Activated T-helper 1 cell treated with anti-CD3 and anti-CD28 coated beads, Interleukin-12 subunit alpha, Interleukin-12 subunit beta, Interleukin-2, Interleukin-4 antibody, amounts not matched to agents 30 ng/mL and 10 ng/mL and 1 ng/mL, durations not matched to agents 14 hours and 24 hours and 36 hours (primary cell): Measurements from ENCODE around the gene CUBN. TPM values are rescaled to one million over a fixed set of nuclear protein-coding genes. Genes with fewer than 3 reads are reported as not detected.

Experiments
- DNase-seq: peaks from one replicate; pipeline ENCODE4 v3.0.0; 2021; ENCODE audit warnings: low spot score
- H3K27ac Mint-ChIP-seq: one replicate; pipeline ENCODE4 v1.8.0; 2021; ENCODE audit warnings: mild to moderate bottlenecking, mixed read lengths
- H3K27me3 Mint-ChIP-seq: one replicate; pipeline ENCODE4 v1.8.0; 2022; ENCODE audit warnings: mild to moderate bottlenecking, moderate library complexity, mixed read lengths; ENCODE audit not compliant: insufficient read depth
- H3K36me3 Mint-ChIP-seq: one replicate; pipeline ENCODE4 v1.8.0; 2021; ENCODE audit warnings: low read depth, mixed read lengths
- H3K4me1 Mint-ChIP-seq: one replicate; pipeline ENCODE4 v1.8.0; 2021; ENCODE audit warnings: low read depth, mixed read lengths
- H3K4me3 Mint-ChIP-seq: one replicate; pipeline ENCODE4 v1.8.0; 2021; ENCODE audit warnings: mild to moderate bottlenecking, moderate library complexity, mixed read lengths
- H3K9me3 Mint-ChIP-seq: one replicate; pipeline ENCODE4 v1.8.0; 2021; ENCODE audit warnings: mixed read lengths
- intact Hi-C: fragments of 100-400 bp; cut with micrococcal nuclease; formaldehyde crosslinking; loops from one replicate; pipeline ENCODE4 v1.15.1; 2024
- total RNA-seq: library from RNA; stranded (reverse); gene quantifications from 2 replicates; pipeline ENCODE4 v1.2.3, GENCODE V29; 2022

Gene CUBN
- total RNA-seq, 1 donor from 2014 or later: 0.21 TPM

GRCh38 chr10:16929069-16929468 is 200.5 kb downstream of the CUBN start:
- H3K9me3 Mint-ChIP-seq: no peaks in the 10 kb centered on the region
- peaks cover 7% of the 10 kb centered on the region for H3K27me3 Mint-ChIP-seq
- no peaks in the 10 kb centered on the region for H3K36me3 Mint-ChIP-seq
- intact Hi-C loops: no loop called here
- DNase-seq: no peak
- no peak overlapping the region for H3K4me3 Mint-ChIP-seq
- no peak overlapping the region for H3K27ac Mint-ChIP-seq
- H3K4me1 Mint-ChIP-seq: no peaks in the 10 kb centered on the region

DNA sequence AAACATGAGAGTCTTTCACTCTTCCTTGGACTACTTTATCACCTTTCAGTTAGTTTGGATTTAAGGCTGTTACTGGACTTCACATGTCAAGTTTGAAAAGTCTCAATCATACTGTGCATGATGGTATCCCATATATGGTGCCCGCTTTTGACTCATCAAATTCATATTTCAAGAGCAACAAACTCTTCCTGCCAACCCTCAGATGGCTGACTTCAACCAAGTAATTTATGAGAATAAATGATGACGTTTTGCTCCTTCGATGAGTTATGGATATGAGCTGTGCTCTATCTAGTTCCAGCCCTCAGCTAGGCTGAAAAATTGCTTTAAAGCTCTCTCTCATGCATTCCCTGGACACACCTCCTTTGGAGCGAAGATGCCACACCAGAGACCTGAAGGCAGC is 202.1 kb downstream of the CUBN start:
- intact Hi-C loops: no loop called here
- H3K27me3 Mint-ChIP-seq: peaks cover 9% of the 10 kb centered on the region

GRCh38 chr10:16923726-16924125 is 205.9 kb downstream of the CUBN start:
- H3K4me1 Mint-ChIP-seq: no peaks in the 10 kb centered on the region
- H3K4me3 Mint-ChIP-seq: no peak overlapping the region
- no peak overlapping the region for H3K27ac Mint-ChIP-seq
- no peak for DNase-seq
- H3K9me3 Mint-ChIP-seq: no peaks in the 10 kb centered on the region
- H3K36me3 Mint-ChIP-seq: no peaks in the 10 kb centered on the region
- intact Hi-C loops: no loop called here
- peaks cover 9% of the 10 kb centered on the region for H3K27me3 Mint-ChIP-seq

More for the DNA sequence above, 202.1 kb downstream of the CUBN start:
- Mint-ChIP-seq H3K36me3 (no peaks in the 10 kb centered on the region), H3K4me3 (no peak overlapping the region), H3K9me3 (no peaks in the 10 kb centered on the region), H3K27ac (no peak overlapping the region), H3K4me1 (no peaks in the 10 kb centered on the region)
- DNase-seq: no peak

GRCh38 chr10:16923309-16923708 is 206.3 kb downstream of the CUBN start:
- Mint-ChIP-seq H3K27me3 (peaks cover 9% of the 10 kb centered on the region), H3K4me1 (no peaks in the 10 kb centered on the region), H3K9me3 (no peaks in the 10 kb centered on the region), H3K27ac (no peak overlapping the region), H3K4me3 (no peak overlapping the region), H3K36me3 (no peaks in the 10 kb centered on the region)
- no peak for DNase-seq
- intact Hi-C loops: no loop called here

- Mint-ChIP-seq H3K36me3 (no peaks in the 10 kb centered on the region), H3K27me3 (peaks cover 4% of the 10 kb centered on the region), H3K4me3 (no peak overlapping the region)
Observed at GRCh38 chr10:16919121-16919982, 210.3 kb downstream of the CUBN start.

DNA sequence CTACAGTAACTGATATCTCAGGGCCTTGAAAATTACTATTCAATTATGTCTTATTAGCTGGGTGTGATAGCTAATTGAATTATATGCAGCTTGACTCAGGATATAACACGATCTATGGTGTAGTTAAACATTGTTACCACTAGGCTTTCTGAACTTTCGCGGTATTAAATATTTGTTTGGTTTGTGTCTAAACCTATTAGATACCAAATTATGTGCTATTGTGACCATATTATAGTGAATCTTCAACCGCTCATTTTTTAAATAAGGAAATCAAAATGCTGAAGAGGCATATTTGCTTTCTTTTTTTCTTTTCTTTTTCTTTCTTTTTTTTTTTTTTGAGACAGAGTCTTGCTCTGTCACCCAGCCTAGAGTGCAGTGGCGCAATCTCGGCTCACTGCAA is 213.1 kb downstream of the CUBN start:
- intact Hi-C loops: no loop called here
- peaks cover 7% of the 10 kb centered on the region for H3K27me3 Mint-ChIP-seq
- no peaks in the 10 kb centered on the region for H3K9me3 Mint-ChIP-seq
- no peaks in the 10 kb centered on the region for H3K36me3 Mint-ChIP-seq
- no peak overlapping the region for H3K4me3 Mint-ChIP-seq
- H3K4me1 Mint-ChIP-seq: no peaks in the 10 kb centered on the region
- no peak overlapping the region for H3K27ac Mint-ChIP-seq
- no peak for DNase-seq

More at GRCh38 chr10:16919121-16919982, 210.3 kb downstream of the CUBN start:
- Mint-ChIP-seq H3K4me1 (no peaks in the 10 kb centered on the region), H3K27ac (no peak overlapping the region), H3K9me3 (no peaks in the 10 kb centered on the region)
- DNase-seq: no peak
- intact Hi-C loops: no loop called here

DNA sequence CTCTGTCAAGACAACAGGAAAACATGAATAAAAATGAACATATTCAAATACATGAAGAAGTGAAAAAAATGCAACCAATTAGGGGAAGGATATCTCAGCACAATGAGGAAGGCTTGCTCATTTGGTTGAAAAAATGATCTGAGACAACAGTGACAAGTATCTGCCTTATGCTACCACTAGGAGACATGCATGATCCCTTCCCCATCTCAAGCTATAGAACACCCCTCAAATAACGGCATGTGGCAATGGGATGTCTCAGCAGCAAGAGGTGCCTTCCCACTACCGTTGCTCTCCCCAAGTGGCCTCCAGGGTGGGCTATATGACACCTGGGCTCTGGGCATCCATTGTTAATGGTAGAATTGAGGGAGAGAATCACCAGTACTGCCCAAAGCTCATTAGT is 214.3 kb downstream of the CUBN start:
- Mint-ChIP-seq H3K4me1 (no peaks in the 10 kb centered on the region), H3K36me3 (no peaks in the 10 kb centered on the region), H3K27me3 (peaks cover 15% of the 10 kb centered on the region), H3K9me3 (no peaks in the 10 kb centered on the region), H3K4me3 (no peak overlapping the region), H3K27ac (no peak overlapping the region)
- no peak for DNase-seq
- intact Hi-C loops: no loop called here

- no peaks in the 10 kb centered on the region for H3K36me3 Mint-ChIP-seq
- H3K4me1 Mint-ChIP-seq: no peaks in the 10 kb centered on the region
- no peak overlapping the region for H3K27ac Mint-ChIP-seq
- H3K9me3 Mint-ChIP-seq: no peaks in the 10 kb centered on the region
- peaks cover 16% of the 10 kb centered on the region for H3K27me3 Mint-ChIP-seq
- intact Hi-C loops: no loop called here
- no peak overlapping the region for H3K4me3 Mint-ChIP-seq
- no peak for DNase-seq
Observed at GRCh38 chr10:16913266-16913665, 216.3 kb downstream of the CUBN start.

DNA sequence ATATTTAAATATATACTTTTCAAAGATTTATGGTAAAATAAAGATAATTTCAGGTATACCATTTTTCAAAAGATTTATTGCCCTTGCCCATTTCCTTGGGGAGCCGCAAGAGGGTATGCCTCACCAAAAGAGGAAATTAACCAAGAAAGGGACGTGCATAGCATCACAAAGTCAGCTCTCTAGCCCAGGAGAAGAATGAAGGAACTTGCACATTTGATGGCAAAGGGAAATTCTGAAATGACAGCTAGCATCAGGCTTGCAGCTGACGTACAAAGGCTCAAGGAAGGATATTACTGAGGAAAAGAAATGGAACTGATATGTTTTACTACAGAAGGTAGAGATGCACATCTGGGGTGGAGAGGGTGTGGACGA is 218.8 kb downstream of the CUBN start:
- no peak for DNase-seq
- no peaks in the 10 kb centered on the region for H3K4me1 Mint-ChIP-seq
- no peaks in the 10 kb centered on the region for H3K36me3 Mint-ChIP-seq
- peaks cover 20% of the 10 kb centered on the region for H3K27me3 Mint-ChIP-seq
- H3K27ac Mint-ChIP-seq: no peak overlapping the region
- no peak overlapping the region for H3K4me3 Mint-ChIP-seq
- no peaks in the 10 kb centered on the region for H3K9me3 Mint-ChIP-seq
- intact Hi-C loops: no loop called here

- no peak for DNase-seq
- H3K4me1 Mint-ChIP-seq: no peaks in the 10 kb centered on the region
- H3K9me3 Mint-ChIP-seq: no peaks in the 10 kb centered on the region
- no peak overlapping the region for H3K27ac Mint-ChIP-seq
- no peaks in the 10 kb centered on the region for H3K36me3 Mint-ChIP-seq
- H3K27me3 Mint-ChIP-seq: peaks cover 20% of the 10 kb centered on the region
- intact Hi-C loops: loop anchor here (5.0 kb wide), 1 partner anchor 347 kb away; no protein-coding TSS in a partner anchor
- H3K4me3 Mint-ChIP-seq: no peak overlapping the region
Observed at GRCh38 chr10:16909961-16910792, 219.4 kb downstream of the CUBN start.

- Mint-ChIP-seq H3K36me3 (no peaks in the 10 kb centered on the region), H3K4me1 (no peaks in the 10 kb centered on the region), H3K27ac (no peak overlapping the region), H3K9me3 (no peaks in the 10 kb centered on the region), H3K4me3 (no peak overlapping the region), H3K27me3 (peaks cover 21% of the 10 kb centered on the region)
- intact Hi-C loops: loop anchor here (5.0 kb wide), 1 partner anchor 348 kb away; no protein-coding TSS in a partner anchor
- no peak for DNase-seq
Observed at GRCh38 chr10:16909271-16909767, 220.3 kb downstream of the CUBN start.

GRCh38 chr10:16907687-16908086 is 221.9 kb downstream of the CUBN start:
- Mint-ChIP-seq H3K27me3 (peaks cover 18% of the 10 kb centered on the region), H3K4me3 (no peak overlapping the region), H3K36me3 (no peaks in the 10 kb centered on the region), H3K27ac (no peak overlapping the region), H3K9me3 (no peaks in the 10 kb centered on the region), H3K4me1 (peaks cover 6% of the 10 kb centered on the region)
- intact Hi-C loops: loop anchor here (5.0 kb wide), 1 partner anchor 350 kb away; no protein-coding TSS in a partner anchor
- DNase-seq: no peak

DNA sequence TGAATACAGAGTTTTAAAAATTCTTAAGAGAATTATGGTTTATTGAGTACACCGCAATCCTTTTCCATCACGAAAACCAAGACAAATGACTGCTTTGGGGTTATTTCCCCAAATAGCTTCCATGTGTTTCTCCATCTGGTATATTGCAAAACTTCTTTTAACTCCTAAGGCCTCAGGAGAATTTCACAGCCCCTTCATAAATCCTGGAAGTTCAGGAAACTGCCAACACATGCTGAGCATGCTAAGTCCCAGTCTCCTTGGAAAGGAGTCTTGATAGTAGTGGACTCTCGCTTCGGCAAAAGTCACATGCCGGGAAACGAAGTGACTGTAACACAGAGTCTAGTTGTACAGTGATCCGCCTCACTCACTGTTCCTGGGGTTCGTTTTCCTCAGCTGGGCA is 224.3 kb downstream of the CUBN start:
- peaks cover 9% of the 10 kb centered on the region for H3K4me1 Mint-ChIP-seq
- DNase-seq: no peak
- no peak overlapping the region for H3K27ac Mint-ChIP-seq
- no peak overlapping the region for H3K4me3 Mint-ChIP-seq
- H3K36me3 Mint-ChIP-seq: no peaks in the 10 kb centered on the region
- intact Hi-C loops: loop anchor here (5.0 kb wide), 1 partner anchor 352 kb away; no protein-coding TSS in a partner anchor
- no peaks in the 10 kb centered on the region for H3K9me3 Mint-ChIP-seq
- peaks cover 9% of the 10 kb centered on the region for H3K27me3 Mint-ChIP-seq
